HG03571 (cell line): ENCODE measurements around the gene STIP1.
A peak's percentile ranks its signal among the peaks of the same experiment; 100 is the strongest.

ENCODE experiments used
- ATAC-seq: cut with Tn5 transposase; IDR thresholded peaks from one replicate; pipeline ENCODE4 v1.9.1; 2021; ENCODE audit not compliant: unreplicated experiment

Gene STIP1

DNA sequence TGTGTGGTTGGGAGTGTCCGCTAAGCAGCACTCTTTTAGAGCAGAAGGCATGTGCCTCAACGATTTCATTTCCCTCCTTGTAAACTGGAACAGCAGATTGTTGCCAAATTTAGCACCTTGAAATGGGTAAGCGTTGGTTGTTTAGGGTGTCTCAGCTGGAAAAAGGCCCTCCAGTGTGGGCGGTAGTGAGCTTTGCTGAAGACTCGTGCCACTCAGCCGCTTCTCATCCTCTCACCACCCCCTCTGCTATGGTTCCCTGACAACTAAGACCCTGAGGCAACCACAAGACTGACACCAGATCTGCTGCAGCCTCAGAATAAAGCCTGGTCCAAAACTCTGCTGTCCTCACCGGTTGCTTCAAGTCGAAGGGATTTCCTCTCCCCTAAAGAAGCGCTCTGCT, 10.7 kb downstream of the STIP1 start:
- no peak for ATAC-seq

DNA sequence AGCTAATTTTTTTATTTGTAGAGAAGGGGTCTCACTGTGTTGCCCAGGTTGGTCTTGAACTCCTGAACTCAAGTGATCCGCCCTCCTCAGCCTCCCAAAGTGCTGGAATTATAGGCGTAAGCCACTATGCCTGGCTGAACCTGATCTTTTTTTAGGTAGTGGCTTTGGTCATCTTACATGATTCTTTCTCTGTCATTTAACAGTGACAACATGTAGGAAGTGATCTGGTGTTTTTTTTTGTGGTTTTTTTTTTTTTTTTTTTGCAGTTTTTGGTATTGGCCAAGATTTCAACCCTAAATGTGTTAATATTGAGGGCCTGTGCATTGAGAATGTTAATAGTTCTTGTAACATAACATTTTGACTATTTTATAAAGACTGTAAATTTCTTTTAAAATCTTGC, 12.5 kb downstream of the STIP1 start:
- ATAC-seq: no peak

DNA sequence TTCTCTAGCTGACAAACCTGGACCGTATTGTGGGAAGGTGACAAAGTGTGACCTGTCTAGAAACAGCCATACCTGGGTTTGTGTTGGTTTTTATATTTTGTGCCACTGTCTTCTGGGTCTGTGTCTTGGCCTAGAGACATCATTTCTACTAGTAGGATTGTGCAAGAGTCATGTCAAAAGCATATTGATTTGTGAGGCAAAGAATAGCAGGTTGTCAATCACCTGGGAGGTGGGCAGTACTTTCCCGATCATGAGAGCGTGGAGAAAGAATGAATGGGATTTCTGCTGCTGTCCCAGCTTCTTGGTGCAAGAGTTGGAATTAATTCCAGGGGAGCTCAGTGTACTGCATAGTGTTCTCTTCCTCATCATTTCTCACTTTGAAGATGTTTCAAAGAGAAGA, 15.6 kb downstream of the STIP1 start:
- no peak for ATAC-seq

DNA sequence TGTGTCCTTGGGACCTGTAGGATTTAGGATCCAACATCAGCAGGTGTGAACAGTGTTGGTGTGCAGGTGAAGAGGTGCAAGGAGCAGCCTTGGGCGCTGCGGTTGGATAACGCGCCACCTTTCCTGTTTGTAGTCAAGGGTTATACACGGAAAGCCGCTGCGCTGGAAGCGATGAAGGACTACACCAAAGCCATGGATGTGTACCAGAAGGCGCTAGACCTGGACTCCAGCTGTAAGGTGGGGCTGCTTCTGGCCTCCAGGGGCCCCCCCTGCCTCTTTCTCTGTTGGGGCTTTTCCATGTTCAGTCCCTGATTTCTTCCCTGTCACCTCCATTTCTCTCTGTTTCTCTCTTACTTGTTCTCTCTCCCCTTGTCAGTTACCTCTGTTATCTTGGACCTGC, 17.0 kb downstream of the STIP1 start:
- ATAC-seq: no peak

DNA sequence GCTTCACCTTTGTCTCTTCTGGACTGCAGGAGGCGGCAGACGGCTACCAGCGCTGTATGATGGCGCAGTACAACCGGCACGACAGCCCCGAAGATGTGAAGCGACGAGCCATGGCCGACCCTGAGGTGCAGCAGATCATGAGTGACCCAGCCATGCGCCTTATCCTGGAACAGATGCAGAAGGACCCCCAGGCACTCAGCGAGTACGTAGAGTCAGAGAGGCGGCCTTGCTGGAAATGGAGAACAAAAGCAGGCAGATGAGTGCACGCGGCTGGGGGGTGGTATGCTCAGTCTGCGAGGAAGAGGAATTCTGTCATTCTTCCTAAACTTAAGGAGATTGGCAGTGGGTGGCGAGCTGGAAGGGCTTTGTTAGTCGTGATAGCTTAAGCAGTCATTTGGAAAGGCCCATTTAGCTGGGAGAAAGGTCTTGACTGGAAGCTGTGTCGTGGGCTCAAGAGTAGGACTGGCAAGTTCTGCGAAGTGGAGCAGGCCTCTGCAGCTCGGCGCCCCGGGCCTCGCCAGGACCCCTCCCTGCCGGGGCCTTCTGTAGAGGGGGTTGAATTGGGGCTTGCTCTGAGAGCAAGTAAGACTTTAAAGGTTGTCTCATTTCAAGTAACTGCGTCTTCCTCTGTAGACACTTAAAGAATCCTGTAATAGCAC, 17.6 kb downstream of the STIP1 start:
- no peak for ATAC-seq

DNA sequence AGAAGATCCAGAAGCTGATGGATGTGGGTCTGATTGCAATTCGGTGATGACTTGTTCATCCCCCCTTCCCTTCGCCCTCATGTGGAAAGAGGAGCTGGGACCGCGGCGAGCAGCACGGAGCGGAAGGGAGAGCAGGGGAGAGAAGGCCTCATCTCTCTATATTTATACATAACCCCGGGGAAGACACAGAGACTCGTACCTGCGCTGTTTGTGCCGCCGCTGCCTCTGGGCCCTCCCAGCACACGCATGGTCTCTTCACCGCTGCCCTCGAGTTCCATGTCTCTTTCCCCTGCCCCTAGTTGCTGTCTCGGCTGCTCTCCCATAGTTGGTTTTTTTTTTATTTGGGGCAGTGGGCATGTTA, 18.1 kb downstream of the STIP1 start:
- ATAC-seq: no peak

DNA sequence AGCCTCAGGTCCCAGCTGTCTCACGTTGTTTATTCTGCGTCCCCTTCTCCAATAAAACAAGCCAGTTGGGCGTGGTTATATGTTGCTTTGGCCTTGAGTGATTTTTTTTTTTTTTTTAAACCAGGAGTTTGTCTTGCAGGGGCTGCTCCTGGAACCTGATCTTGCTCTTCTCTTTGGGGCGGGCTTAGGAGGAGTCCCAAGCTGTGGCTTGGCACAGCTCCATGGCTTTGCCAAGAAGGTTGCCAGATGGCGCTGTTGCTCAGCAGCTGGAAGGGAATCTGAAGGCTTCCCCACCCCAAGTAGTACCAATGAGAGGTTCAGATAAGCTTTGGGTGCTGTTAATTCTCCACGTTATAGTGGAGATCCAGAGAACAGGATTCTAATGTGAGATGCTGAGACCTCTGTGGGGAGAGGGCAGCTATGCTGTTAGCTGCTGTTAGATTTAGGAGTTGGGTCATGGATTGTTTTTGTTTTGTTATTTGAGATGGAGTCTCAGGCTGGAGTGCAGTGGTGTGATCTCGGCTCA, 18.6 kb downstream of the STIP1 start:
- no peak for ATAC-seq

DNA sequence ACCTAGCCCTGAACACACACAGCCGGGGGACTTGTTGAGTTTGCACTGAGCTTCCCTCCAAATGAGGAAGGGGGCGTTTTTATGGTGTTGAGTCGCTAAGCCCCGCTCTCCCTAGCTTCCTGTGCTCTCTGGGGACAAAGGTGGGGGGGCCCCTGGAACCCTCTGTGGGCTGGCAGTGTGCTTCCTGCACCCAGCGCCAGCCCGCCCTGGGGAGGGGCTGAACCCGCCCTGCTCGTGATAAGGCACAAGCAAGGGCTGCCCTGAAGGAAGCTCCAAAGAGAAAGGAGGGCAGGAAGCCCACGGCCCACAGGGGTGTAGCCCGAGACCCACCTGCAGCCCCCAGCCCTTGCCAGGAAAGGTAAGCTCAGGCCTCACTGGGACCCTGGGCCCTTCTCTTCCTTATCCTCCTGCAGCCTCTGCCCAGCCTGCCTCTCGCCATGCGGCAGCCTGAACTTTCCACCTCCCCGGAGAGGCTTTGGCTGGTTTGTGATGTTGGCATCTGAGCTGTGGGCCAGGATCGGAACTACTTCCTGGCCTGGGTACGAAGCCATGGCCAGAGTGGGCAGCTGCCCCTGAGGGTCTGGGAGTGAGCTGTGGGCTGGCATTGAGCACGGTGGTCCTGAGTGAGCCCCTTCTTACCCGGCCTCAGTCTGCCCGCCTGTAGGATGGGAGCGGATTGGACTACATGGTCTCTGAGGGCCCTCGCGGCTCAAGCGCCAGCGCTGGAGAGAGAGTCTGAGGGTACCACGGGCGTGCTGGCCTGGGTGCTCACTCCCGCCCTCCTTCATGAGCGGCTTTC, 20.7 kb downstream of the STIP1 start, which contains the start of gene FERMT3:
Gene FERMT3 (plus strand): TSS at position 265 of the 799 bp plus-strand sequence. CDS start 644 bp downstream, outside the sequence.
- no peak for ATAC-seq

DNA sequence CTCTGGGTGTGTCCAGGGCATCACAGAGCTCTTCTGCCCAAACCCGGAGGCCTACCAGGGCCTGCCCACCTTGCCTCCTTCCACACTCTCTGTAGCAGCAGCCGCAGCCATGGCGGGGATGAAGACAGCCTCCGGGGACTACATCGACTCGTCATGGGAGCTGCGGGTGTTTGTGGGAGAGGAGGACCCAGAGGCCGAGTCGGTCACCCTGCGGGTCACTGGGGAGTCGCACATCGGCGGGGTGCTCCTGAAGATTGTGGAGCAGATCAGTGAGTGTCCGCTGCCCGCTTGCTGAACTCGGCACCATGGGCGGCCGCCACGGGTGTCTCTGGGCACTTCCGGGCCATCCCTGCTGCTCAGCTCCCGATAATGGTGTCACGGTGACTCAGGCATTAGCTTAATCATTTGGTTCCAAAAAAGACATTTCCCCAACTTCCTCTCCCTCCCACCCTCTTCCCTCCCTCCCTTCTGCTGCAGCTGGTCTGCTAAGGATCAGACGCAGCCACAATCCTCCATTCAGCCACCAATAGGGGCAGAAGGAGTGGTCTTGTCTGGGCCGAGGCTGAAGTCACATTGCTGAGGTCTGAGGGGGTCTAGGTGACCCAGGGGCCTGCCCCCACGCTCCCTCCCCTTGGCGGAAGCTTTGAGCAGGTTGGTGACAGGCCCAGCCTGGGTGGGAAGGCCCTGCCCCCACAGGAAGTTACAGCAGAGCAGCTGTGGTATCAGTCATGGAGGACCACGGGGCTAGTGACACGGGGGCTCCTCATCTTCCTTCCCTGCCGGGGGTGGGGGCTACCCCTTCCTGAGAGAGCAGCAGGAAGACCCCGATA, 21.5 kb downstream of the STIP1 start:
- peak; percentile 40 for ATAC-seq

DNA sequence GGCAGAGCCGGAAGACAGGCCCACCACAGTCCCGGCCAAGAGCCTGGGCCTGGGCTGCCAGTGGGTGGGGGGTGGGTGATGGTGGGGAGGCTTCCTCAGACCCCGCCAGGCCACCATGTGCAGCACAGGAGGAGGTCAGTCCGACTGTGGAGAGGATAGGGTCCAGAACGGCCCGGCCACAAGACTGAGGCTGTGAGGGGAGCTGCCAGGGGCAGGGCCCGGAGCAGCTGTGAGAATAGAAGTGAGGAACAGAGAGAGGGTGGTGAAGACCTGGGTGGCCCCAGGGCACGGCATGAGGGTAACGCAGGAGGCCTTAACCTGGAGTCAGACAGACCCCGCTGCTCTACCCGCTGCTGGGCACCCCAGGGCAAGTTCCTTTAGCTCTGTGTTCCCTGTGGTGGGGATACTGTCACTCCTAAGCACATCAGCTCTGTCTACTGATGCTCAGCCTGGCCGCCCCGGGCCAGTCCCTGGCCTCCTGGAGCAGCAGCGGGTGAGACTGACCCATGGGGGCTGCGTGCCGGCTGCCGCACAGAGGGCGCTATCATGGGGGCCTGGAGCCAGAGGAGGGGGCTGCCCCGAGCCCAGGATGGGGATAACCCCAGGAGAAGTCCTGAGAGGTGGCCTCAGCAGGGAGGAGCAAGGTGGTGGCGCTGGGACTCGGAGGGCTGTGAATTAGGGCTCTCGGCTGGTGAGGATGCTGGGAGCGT, 22.3 kb downstream of the STIP1 start:
- ATAC-seq: no peak

DNA sequence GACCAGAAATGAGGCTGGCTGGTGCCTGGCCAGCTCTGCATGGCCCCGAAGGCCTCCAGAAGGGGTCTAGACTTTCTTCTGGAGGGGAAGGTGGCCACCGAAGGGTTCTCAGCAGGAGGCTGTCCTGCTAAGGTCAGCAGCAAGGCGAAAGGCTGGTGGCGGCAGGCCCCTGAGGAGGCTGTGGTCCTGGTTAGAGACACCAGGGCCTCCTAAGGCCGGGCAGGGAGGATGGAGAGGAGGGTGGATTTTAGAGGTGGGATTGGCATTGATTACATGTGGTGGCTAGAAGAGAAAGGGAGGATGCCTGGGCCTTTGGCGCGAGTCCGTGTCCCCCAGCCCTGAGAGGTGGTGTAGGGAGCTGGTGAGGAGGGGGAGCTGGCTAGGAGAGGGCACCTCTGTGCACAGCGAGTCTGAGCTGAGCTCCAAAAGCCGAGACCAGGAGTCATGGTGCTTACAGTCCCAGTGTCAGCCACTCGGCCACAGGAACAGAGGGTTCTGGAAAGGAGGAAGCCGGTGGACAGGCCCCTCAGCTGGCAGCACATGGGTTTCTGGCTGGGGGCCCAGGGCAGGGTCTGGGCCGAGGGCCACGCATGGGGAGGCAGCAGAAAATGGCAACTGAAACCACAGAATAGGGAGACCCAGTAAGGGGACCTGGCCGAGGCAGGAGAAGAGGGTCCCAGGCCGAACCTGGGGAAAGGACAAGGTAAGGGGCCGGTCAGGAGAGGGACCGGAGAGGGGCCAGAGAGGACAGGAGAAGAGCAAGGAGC, 23.0 kb downstream of the STIP1 start:
- no peak for ATAC-seq

DNA sequence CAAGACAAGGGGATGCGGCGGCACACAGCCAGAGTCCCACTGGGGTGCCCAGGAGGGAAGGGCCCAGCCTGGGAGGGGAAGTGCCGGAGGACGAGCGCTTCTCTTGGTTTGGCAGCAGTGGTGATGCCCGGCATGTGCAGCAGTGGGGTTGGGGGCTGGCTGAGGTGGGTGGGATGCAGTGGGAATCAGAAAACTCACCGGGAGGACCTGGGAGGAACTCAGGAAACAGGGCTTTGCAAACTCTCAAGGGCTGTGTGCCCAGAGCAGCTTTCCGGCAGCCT, 23.5 kb downstream of the STIP1 start:
- no peak for ATAC-seq

DNA sequence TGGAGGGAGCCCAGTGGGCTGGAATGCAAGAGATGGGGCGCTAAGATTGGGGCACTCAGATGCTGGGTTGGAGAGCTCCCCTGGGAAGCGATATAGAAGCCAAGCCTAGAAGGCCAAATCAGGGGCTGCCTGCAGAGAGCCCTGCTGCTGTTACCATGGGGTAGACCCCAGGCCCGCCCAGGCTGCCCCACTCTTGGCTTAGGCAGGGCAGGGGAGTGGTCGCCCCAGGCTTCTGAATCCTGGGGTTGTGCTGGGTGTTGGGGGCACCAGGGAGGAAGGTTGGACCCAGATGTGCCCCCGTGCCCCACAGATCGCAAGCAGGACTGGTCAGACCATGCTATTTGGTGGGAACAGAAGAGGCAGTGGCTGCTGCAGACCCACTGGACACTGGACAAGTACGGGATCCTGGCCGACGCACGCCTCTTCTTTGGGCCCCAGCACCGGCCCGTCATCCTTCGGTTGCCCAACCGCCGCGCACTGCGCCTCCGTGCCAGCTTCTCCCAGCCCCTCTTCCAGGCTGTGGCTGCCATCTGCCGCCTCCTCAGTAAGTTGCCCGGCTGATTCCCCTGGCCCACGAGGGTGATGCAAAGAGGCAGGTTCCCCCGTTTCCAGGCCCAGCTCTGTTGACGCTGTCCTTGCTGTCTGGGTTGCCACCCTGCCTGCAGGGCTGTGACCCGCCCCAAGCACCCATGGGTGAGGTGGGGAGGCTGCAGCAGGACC, 24.5 kb downstream of the STIP1 start:
- ATAC-seq: no peak

DNA sequence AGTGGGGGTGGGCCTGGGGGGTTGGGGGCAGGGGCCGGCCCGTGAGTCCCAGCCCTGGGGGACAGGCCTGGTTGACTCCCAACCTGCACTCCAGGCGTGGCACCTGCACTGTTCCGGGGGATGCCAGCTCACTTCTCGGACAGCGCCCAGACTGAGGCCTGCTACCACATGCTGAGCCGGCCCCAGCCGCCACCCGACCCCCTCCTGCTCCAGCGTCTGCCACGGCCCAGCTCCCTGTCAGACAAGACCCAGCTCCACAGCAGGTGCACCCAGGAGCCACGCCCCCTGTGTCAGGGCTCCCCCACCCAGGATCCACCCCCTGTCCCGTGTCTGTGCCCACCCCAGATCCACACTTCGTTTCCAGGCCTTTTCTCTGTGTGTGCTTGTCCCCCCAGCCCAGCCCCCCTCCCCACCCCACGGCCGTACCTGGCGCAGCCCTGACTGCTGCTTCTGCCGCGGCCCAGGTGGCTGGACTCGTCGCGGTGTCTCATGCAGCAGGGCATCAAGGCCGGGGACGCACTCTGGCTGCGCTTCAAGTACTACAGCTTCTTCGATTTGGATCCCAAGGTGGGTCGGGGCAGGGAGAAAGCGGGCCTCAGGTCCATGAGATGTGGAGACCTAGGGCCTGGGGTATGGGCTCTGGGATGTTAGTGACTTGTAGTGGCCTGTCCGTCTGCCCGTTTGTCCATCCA, 25.4 kb downstream of the STIP1 start:
- no peak for ATAC-seq

DNA sequence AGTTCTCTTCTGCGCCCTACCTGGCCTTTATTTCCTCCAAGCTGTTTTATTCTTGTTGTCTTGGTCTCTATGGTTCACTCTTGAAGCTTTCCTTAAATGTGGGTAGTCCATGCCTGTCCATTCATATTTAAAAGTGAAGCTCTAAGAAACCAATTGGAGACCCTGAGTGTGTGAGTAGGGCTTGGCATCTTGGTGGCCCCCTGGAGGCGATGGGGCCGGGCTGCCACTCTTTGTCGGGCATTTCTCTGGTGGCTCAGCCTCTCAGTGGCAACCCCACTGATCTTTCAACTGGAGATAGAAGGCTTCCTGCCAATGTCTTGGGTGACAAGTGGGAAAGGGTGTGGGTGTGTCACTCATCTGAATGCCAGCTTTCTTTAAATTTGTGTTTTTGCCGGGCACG, 30.9 kb downstream of the STIP1 start:
- ATAC-seq: no peak

DNA sequence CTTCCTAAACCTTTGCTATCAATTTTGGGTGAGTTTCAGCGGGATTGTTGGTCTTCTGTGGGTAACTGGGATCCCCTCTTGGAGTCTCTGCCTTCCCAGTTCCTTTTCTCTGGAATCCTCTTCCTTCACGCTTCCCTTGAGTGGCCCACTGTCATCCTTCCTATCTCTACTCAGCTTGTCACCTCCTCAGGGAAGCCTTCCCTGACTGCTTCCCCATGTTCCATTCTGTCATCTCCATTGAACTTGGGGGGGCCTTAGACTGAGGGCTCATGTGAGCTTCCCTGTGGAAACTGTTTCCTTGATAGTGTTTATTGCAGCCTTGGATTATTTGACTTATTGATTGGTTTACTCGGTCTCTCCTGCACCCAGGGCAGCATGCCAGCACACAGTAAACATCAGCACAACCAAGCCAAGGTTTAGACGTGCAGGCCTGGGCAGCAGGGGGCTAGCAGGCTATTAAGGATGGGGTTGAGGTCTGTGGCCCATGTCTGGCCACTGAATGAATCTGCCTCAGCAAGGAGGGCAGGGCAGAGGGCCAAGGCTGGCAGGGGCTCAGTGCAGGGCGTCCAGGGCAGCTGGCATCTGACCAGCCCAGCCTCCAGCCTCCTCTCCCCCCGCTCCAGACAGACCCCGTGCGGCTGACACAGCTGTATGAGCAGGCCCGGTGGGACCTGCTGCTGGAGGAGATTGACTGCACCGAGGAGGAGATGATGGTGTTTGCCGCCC, 32.8 kb downstream of the STIP1 start:
- no peak for ATAC-seq

DNA sequence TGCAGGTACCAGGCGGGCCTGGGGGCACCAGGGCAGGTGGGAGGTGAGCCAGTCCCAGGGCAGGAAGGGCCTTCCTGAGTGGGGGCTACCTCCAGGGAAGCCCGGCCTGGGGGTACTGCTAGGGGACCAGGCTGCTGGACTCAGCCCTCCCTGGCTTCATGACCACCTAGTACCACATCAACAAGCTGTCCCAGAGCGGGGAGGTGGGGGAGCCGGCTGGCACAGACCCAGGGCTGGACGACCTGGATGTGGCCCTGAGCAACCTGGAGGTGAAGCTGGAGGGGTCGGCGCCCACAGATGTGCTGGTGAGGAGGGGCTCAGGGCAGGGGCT, 33.3 kb downstream of the STIP1 start:
- ATAC-seq: no peak

DNA sequence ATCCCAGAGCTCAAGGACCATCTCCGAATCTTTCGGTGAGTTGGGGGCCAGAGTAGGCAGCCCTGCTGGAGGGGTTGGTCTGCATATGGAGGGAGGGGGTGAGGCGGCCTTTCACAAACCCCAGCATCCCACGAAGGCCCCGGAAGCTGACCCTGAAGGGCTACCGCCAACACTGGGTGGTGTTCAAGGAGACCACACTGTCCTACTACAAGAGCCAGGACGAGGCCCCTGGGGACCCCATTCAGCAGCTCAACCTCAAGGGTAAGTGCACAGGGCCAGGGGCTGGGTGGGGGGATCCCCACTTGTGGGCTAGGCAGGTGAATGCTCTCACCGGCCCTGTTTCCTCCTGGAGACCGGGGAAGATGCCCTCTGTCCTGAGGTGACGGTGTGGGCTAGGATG, 33.8 kb downstream of the STIP1 start:
- no peak for ATAC-seq

DNA sequence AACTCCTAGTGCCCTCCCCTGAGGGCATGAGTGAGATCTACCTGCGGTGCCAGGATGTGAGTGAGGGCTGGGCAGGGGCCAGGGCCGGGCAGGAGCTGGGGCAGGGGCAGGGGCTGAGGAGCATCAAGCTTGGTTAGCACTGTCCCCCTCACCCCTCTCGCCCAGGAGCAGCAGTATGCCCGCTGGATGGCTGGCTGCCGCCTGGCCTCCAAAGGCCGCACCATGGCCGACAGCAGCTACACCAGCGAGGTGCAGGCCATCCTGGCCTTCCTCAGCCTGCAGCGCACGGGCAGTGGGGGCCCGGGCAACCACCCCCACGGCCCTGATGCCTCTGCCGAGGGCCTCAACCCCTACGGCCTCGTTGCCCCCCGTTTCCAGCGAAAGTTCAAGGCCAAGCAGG, 34.3 kb downstream of the STIP1 start:
- ATAC-seq: no peak
